GM23248 (cell line): ENCODE measurements around the gene AP5B1.

Source experiments
- EZH2 ChIP-seq: fragments of 200-600 bp; sonication (generic); IDR thresholded peaks from 2 replicates; pipeline ENCODE4 v1.6.1; 2018; ENCODE audit warnings: antibody characterized with exemption, mild to moderate bottlenecking; ENCODE audit not compliant: insufficient read depth, poor library complexity, severe bottlenecking
- EZH2phosphoT487 ChIP-seq: fragments of 200-600 bp; sonication (generic); IDR thresholded peaks from 2 replicates; pipeline ENCODE4 v1.6.1; 2018; ENCODE audit warnings: antibody characterized with exemption, moderate library complexity, mild to moderate bottlenecking, low read depth; ENCODE audit not compliant: insufficient read depth

GRCh38 chr11:65744699-65745042, 36.1 kb downstream of the AP5B1 start:
- TF ChIP-seq EZH2phosphoT487 (no peak), EZH2 (no peak)
